ENCODE results near the gene CSNK1A1.

DNA sequence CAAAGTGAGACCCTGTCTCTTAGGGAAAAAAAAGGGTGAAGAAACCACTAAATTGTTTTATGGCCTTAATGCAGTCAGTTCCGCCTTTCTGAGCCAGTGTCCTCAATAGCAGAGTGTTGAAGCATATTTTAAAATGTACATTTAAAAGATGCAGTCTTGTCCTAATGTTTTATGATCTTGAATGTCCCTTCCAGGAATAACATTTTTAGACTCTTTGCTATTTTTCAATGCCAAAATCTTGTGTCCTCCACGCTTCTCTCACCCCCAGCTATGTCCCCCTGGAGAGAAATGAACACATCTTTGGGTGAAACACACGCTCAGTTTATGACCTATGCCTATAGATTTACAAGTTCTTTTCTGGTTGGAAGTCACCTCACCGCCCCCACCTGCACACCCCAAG, 69.8 kb downstream of the CSNK1A1 start:
- no peak for TF ChIP-seq POLR2AphosphoS5 (IDR thresholded peaks at IDR 0.05)
- TF ChIP-seq, protein P1, sequence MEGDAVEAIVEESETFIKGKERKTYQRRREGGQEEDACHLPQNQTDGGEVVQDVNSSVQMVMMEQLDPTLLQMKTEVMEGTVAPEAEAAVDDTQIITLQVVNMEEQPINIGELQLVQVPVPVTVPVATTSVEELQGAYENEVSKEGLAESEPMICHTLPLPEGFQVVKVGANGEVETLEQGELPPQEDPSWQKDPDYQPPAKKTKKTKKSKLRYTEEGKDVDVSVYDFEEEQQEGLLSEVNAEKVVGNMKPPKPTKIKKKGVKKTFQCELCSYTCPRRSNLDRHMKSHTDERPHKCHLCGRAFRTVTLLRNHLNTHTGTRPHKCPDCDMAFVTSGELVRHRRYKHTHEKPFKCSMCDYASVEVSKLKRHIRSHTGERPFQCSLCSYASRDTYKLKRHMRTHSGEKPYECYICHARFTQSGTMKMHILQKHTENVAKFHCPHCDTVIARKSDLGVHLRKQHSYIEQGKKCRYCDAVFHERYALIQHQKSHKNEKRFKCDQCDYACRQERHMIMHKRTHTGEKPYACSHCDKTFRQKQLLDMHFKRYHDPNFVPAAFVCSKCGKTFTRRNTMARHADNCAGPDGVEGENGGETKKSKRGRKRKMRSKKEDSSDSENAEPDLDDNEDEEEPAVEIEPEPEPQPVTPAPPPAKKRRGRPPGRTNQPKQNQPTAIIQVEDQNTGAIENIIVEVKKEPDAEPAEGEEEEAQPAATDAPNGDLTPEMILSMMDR (IDR thresholded peaks at IDR 0.05; ENCODE audit: poor library complexity, severe bottlenecking): no peak
- TF ChIP-seq EZH2 (IDR thresholded peaks at IDR 0.05; ENCODE audit: borderline replicate concordance, insufficient read depth, low read length, poor library complexity, severe bottlenecking): no peak
- TF ChIP-seq SMC3 (conservative IDR thresholded peaks at IDR 0.05; ENCODE audit: poor library complexity): no peak
- TF ChIP-seq, protein P2, sequence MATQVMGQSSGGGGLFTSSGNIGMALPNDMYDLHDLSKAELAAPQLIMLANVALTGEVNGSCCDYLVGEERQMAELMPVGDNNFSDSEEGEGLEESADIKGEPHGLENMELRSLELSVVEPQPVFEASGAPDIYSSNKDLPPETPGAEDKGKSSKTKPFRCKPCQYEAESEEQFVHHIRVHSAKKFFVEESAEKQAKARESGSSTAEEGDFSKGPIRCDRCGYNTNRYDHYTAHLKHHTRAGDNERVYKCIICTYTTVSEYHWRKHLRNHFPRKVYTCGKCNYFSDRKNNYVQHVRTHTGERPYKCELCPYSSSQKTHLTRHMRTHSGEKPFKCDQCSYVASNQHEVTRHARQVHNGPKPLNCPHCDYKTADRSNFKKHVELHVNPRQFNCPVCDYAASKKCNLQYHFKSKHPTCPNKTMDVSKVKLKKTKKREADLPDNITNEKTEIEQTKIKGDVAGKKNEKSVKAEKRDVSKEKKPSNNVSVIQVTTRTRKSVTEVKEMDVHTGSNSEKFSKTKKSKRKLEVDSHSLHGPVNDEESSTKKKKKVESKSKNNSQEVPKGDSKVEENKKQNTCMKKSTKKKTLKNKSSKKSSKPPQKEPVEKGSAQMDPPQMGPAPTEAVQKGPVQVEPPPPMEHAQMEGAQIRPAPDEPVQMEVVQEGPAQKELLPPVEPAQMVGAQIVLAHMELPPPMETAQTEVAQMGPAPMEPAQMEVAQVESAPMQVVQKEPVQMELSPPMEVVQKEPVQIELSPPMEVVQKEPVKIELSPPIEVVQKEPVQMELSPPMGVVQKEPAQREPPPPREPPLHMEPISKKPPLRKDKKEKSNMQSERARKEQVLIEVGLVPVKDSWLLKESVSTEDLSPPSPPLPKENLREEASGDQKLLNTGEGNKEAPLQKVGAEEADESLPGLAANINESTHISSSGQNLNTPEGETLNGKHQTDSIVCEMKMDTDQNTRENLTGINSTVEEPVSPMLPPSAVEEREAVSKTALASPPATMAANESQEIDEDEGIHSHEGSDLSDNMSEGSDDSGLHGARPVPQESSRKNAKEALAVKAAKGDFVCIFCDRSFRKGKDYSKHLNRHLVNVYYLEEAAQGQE (IDR thresholded peaks at IDR 0.05; ENCODE audit: borderline replicate concordance): no peak
- no peak for TF ChIP-seq RAD21 (conservative IDR thresholded peaks at IDR 0.05)
- no peak for TF ChIP-seq EP300 (conservative IDR thresholded peaks at IDR 0.05; ENCODE audit: poor library complexity, severe bottlenecking)
